A549 (cell line): ENCODE results near the gene XYLT1. TPM values are rescaled to one million over a fixed set of nuclear protein-coding genes. Genes with fewer than 3 reads are reported as not detected.

Experiments
- ATAC-seq, 2 experiments: fragments of 200-7000 bp in 1 of 2; fragments of >200 bp in 1 of 2; cut with Nextera tagmentation in 1 of 2; cut with Tn5 transposase in 1 of 2; 3 replicates each; pipeline versions ENCODE4 v1.8.0 to v1.9.1; 2018 to 2020; ENCODE audit warnings: mild to moderate bottlenecking in 1 of 2, moderate library complexity in 1 of 2
- CTCF ChIA-PET: fragments of 300-600 bp; sonication (Branson Sonifier 250); formaldehyde crosslinking; extraction: SDS; loops from one replicate; lab custom pipeline; 2021; ENCODE audit warnings: antibody characterized with exemption, inconsistent platforms; lab: Yijun Ruan, JAX
- POLR2A ChIA-PET: fragments of 350-600 bp; formaldehyde crosslinking; extraction: SDS; loops from one replicate; lab custom pipeline; 2021; ENCODE audit warnings: antibody characterized with exemption, inconsistent platforms; lab: Yijun Ruan, JAX
- DNase-seq, 2 experiments: peaks; one replicate each; pipeline versions ENCODE4 v3.0.0 to v3.0.0-alpha.2; 2011 to 2016; ENCODE audit warnings: low read depth in 1 of 2, low spot score in 1 of 2
- FAIRE-seq: peaks from 2 replicates; lab custom pipeline; 2011; peaks lifted over from hg19 to GRCh38; lab: Jason Lieb, UNC
- H3K27ac ChIP-seq, 2 experiments: fragments of >200 bp; sonication (Bioruptor Twin); formaldehyde crosslinking; 3 replicates each; pipeline ENCODE4 v1.5.1; 2016 to 2017
- H3K4me1 ChIP-seq: fragments of >200 bp; sonication (Bioruptor Twin); formaldehyde crosslinking; 3 replicates; pipeline ENCODE4 v1.6.1; 2016
- H3K4me2 ChIP-seq: fragments of >200 bp; sonication (Bioruptor Twin); formaldehyde crosslinking; 3 replicates; pipeline ENCODE4 v1.6.1; 2016
- H3K4me3 ChIP-seq: fragments of >200 bp; sonication (Bioruptor Twin); formaldehyde crosslinking; 3 replicates; pipeline ENCODE4 v1.5.1; 2016
- H3K9me3 ChIP-seq: fragments of >200 bp; sonication (Bioruptor Twin); formaldehyde crosslinking; 3 replicates; pipeline ENCODE4 v1.6.1; 2016
- CHD2 ChIP-seq: fragments of 150-350 bp; IDR thresholded peaks from 2 replicates; pipeline ENCODE4 v1.6.1; 2014; ENCODE audit warnings: low read length; ENCODE audit not compliant: partially characterized antibody
- CTCF ChIP-seq: fragments of >200 bp; sonication (Bioruptor Twin); formaldehyde crosslinking; IDR thresholded peaks from 3 replicates; pipeline ENCODE4 v1.5.1; 2016
- EHF ChIP-seq: fragments of 250-450 bp; sonication (Bioruptor Pico); IDR thresholded peaks from 2 replicates; pipeline ENCODE4 v1.5.0; 2020; ENCODE audit warnings: mild to moderate bottlenecking
- EHMT2 ChIP-seq: fragments of 200-600 bp; sonication (generic); IDR thresholded peaks from 2 replicates; pipeline ENCODE4 v1.6.1; 2016; ENCODE audit warnings: antibody characterized with exemption, low read depth, mild to moderate bottlenecking, moderate library complexity
- ESRRA ChIP-seq: fragments of 150-350 bp; IDR thresholded peaks from 2 replicates; pipeline ENCODE4 v1.6.1; 2014; ENCODE audit warnings: mild to moderate bottlenecking, low read length, borderline replicate concordance
- FOSB ChIP-seq: fragments of 250-450 bp; sonication (Bioruptor Pico); IDR thresholded peaks from 2 replicates; pipeline ENCODE4 v1.5.0; 2020; ENCODE audit warnings: mild to moderate bottlenecking, moderate library complexity
- GATA3 ChIP-seq: IDR thresholded peaks from 2 replicates; pipeline ENCODE4 v1.6.1; 2012; ENCODE audit warnings: borderline replicate concordance
- HDAC2 ChIP-seq: fragments of 200-600 bp; sonication (generic); IDR thresholded peaks from 2 replicates; pipeline ENCODE4 v1.6.1; 2016
- HOXB13 ChIP-seq: fragments of 250-450 bp; sonication (Bioruptor Pico); IDR thresholded peaks from 2 replicates; pipeline ENCODE4 v1.5.0; 2020; ENCODE audit warnings: low read depth, mild to moderate bottlenecking, moderate library complexity
- KDM5A ChIP-seq: fragments of 200-600 bp; sonication (generic); IDR thresholded peaks from 2 replicates; pipeline ENCODE4 v1.6.1; 2016; ENCODE audit warnings: antibody characterized with exemption, mild to moderate bottlenecking
- MAFK ChIP-seq: fragments of 450-650 bp; IDR thresholded peaks from 2 replicates; pipeline ENCODE4 v1.6.1; 2014; ENCODE audit not compliant: partially characterized antibody
- MYC ChIP-seq: IDR thresholded peaks from 2 replicates; pipeline ENCODE4 v1.6.1; 2012; ENCODE audit warnings: mild to moderate bottlenecking, inconsistent platforms, low read length, improper control_type of control experiment, borderline replicate concordance
- NPAS2 ChIP-seq: fragments of 250-450 bp; sonication (Bioruptor Pico); IDR thresholded peaks from 2 replicates; pipeline ENCODE4 v1.8.0; 2022; ENCODE audit warnings: mild to moderate bottlenecking, moderate library complexity, borderline replicate concordance
- PHF8 ChIP-seq: fragments of 200-600 bp; sonication (generic); IDR thresholded peaks from 2 replicates; pipeline ENCODE4 v1.6.1; 2016; ENCODE audit warnings: low read depth, mild to moderate bottlenecking, antibody characterized with exemption, moderate library complexity, borderline replicate concordance
- POLR2A ChIP-seq: IDR thresholded peaks from 2 replicates; pipeline ENCODE4 v1.6.1; 2012; ENCODE audit warnings: mild to moderate bottlenecking, low read length
- RARB ChIP-seq: fragments of 250-450 bp; sonication (Bioruptor Pico); IDR thresholded peaks from 2 replicates; pipeline ENCODE4 v1.8.0; 2021; ENCODE audit warnings: mild to moderate bottlenecking, moderate library complexity
- REST ChIP-seq: fragments of 200-600 bp; sonication (generic); IDR thresholded peaks from 2 replicates; pipeline ENCODE4 v1.6.1; 2016; ENCODE audit warnings: antibody characterized with exemption, mild to moderate bottlenecking, moderate library complexity
- RFX5 ChIP-seq: fragments of 450-650 bp; IDR thresholded peaks from 2 replicates; pipeline ENCODE4 v1.7.1; 2014; ENCODE audit warnings: antibody characterized with exemption, mild to moderate bottlenecking, moderate library complexity
- TFCP2L1 ChIP-seq: fragments of 250-450 bp; sonication (Bioruptor Pico); IDR thresholded peaks from 2 replicates; pipeline ENCODE4 v1.5.0; 2021; ENCODE audit warnings: mild to moderate bottlenecking
- USF2 ChIP-seq: fragments of 450-650 bp; IDR thresholded peaks from 2 replicates; pipeline ENCODE4 v1.6.1; 2014; ENCODE audit warnings: antibody characterized with exemption
- ZC3H11A ChIP-seq: fragments of 450-650 bp; IDR thresholded peaks from 2 replicates; pipeline ENCODE4 v1.6.1; 2014; ENCODE audit warnings: antibody characterized with exemption, mild to moderate bottlenecking
- ZFP36 ChIP-seq: fragments of 450-650 bp; IDR thresholded peaks from 2 replicates; pipeline ENCODE4 v1.6.1; 2014; ENCODE audit warnings: borderline replicate concordance; ENCODE audit not compliant: partially characterized antibody
- WGBS: methylation state at CpG from one replicate; pipeline ENCODE4 v1.1.6; 2017; ENCODE audit errors: missing lambda C conversion rate; 5-methylcytosine and 5-hydroxymethylcytosine counted together
- polyA plus RNA-seq, 4 experiments: library from polyadenylated mRNA; depleted of rRNA in 3 of 4; stranded (reverse); fragments of >200 nt; fragmentation: RNase III in 1 of 4; extraction: RNeasy Plus Mini Kit Qiagen cat#74134 plus additional on column Dnase treatment in 1 of 4; gene quantifications; 2 replicates in 3 of 4; 3 replicates in 1 of 4; pipeline ENCODE4 v1.2.3, GENCODE V29; 2011 to 2017
- TF ChIP-seq, protein P1 (sequence below): IDR thresholded peaks from 2 replicates; pipeline ENCODE4 v1.6.1; 2012
- TF ChIP-seq, protein P2 (sequence below): fragments of 250-450 bp; sonication (Bioruptor Pico); IDR thresholded peaks from 2 replicates; pipeline ENCODE4 v1.5.0; 2020; ENCODE audit warnings: low read depth, mild to moderate bottlenecking, moderate library complexity

Gene XYLT1
- polyA plus RNA-seq, 2 of the 4 experiments (the other 2 are of a cell fraction), result 0.78 to 0.88 TPM

DNA sequence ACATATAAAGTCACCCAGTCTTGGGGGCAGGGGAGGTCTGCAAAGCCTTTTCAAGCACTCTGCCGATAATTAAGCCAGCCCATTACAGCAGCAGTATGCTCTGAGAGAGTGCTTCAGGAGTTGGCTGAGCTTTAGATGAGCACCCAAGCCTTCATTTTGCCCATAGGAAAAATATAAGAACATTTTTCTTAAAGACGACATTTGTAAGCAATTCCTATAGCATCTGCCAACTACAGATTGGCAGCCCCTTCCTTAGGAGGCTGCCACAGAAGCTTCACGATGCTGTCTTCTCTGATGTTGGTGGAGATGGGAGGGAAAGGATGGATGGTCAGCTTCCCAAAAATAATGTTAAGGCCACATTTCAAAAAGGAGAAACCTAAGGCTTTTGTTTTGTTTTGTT, 367.5 kb downstream of the XYLT1 start:
- Histone ChIP-seq H3K4me1 (no peaks in the 10 kb centered on the region), H3K27ac (no peak overlapping the region), H3K9me3 (no peaks in the 10 kb centered on the region), H3K4me2 (no peak overlapping the region), H3K4me3 (no peak overlapping the region)
- ATAC-seq (no peak), FAIRE-seq (no peak), DNase-seq (no peak)
- 38% methylated on average over 3 of the region's 3 CpGs for WGBS
- CTCF ChIA-PET, result interaction anchor here (0.6 kb wide), 1 partner anchor 74 kb away, joined by 3 read pairs; no protein-coding TSS in a partner anchor
- no peak for TF ChIP-seq HDAC2
- TF ChIP-seq ZC3H11A, result no peak
- TF ChIP-seq KDM5A, result no peak
- no peak for TF ChIP-seq MYC
- TF ChIP-seq EHMT2, result no peak
- TF ChIP-seq RARB (CRISPR knock-in tag), result no peak
- TF ChIP-seq RFX5, result no peak
- no peak for TF ChIP-seq EHF (CRISPR knock-in tag)
- POLR2A ChIA-PET, result no interaction called here

GRCh38 chr16:17101646-17102045, 369.1 kb downstream of the XYLT1 start:
- Histone ChIP-seq H3K4me1 (no peaks in the 10 kb centered on the region), H3K4me2 (no peak overlapping the region), H3K4me3 (no peak overlapping the region), H3K9me3 (no peaks in the 10 kb centered on the region), H3K27ac (no peak overlapping the region)
- no peak for FAIRE-seq
- ChIA-PET CTCF (no interaction called here), POLR2A (no interaction called here)
- ATAC-seq, result peak; percentile 36 to 47; a peak in 1 of 6 replicates
- TF ChIP-seq EHF (CRISPR knock-in tag) (no peak), USF2 (peak; percentile 63)
- peak in 1 of 2 experiments; percentile 19 for DNase-seq
- WGBS, result 8% methylated on average over 2 of the region's 2 CpGs

- CTCF ChIA-PET, result no interaction called here
- no peaks in the 10 kb centered on the region for H3K4me1 ChIP-seq
- DNase-seq (no peak), FAIRE-seq (no peak), ATAC-seq (no peak)
- WGBS, result 25% methylated on average over 5 of the region's 6 CpGs
- POLR2A ChIA-PET, result no interaction called here
- H3K27ac ChIP-seq, result no peak overlapping the region
- no peaks in the 10 kb centered on the region for H3K9me3 ChIP-seq
- no peak overlapping the region for H3K4me3 ChIP-seq
- no peak overlapping the region for H3K4me2 ChIP-seq
- no peak for TF ChIP-seq MYC
- TF ChIP-seq TFCP2L1 (CRISPR knock-in tag), result no peak
- TF ChIP-seq, protein P1, sequence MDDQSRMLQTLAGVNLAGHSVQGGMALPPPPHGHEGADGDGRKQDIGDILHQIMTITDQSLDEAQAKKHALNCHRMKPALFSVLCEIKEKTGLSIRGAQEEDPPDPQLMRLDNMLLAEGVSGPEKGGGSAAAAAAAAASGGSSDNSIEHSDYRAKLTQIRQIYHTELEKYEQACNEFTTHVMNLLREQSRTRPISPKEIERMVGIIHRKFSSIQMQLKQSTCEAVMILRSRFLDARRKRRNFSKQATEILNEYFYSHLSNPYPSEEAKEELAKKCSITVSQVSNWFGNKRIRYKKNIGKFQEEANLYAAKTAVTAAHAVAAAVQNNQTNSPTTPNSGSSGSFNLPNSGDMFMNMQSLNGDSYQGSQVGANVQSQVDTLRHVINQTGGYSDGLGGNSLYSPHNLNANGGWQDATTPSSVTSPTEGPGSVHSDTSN, result no peak
- TF ChIP-seq ZFP36, result no peak
- no peak for TF ChIP-seq RFX5
- no peak for TF ChIP-seq ESRRA
- no peak for TF ChIP-seq FOSB (CRISPR knock-in tag)
- TF ChIP-seq POLR2A, result no peak
- no peak for TF ChIP-seq MAFK
- TF ChIP-seq CHD2, result no peak
- TF ChIP-seq PHF8, result no peak
- no peak for TF ChIP-seq NPAS2 (CRISPR knock-in tag)
- TF ChIP-seq HOXB13 (CRISPR knock-in tag), result no peak
- no peak for TF ChIP-seq GATA3
Observed at GRCh38 chr16:17098685-17099084, 372.1 kb downstream of the XYLT1 start.

- FAIRE-seq (no peak), ATAC-seq (no peak), DNase-seq (no peak)
- Histone ChIP-seq H3K4me3 (no peak overlapping the region), H3K4me1 (no peaks in the 10 kb centered on the region), H3K9me3 (no peaks in the 10 kb centered on the region), H3K27ac (no peak overlapping the region), H3K4me2 (no peak overlapping the region)
- 3% methylated on average over 2 of the region's 2 CpGs for WGBS
- TF ChIP-seq CTCF (no peak), REST (peak; percentile 74)
- TF ChIP-seq, protein P2, sequence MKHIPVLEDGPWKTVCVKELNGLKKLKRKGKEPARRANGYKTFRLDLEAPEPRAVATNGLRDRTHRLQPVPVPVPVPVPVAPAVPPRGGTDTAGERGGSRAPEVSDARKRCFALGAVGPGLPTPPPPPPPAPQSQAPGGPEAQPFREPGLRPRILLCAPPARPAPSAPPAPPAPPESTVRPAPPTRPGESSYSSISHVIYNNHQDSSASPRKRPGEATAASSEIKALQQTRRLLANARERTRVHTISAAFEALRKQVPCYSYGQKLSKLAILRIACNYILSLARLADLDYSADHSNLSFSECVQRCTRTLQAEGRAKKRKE (CRISPR knock-in tag), result no peak
- ChIA-PET POLR2A (no interaction called here), CTCF (no interaction called here)
Observed at GRCh38 chr16:17084130-17084529, 386.6 kb downstream of the XYLT1 start.
